Transverse colon (tissue), 3 donors: ENCODE results near the gene IMPDH1.

ENCODE experiments used
- POLR2A ChIP-seq: fragments of 450-650 bp; IDR thresholded peaks from one replicate; pipeline ENCODE4 v1.6.1; 2016; ENCODE audit warnings: antibody characterized with exemption, mild to moderate bottlenecking, moderate library complexity
- TF ChIP-seq, protein P1 (sequence below), 5 experiments: fragments of 200-600 bp in 3 of 5; fragments of 450-650 bp in 2 of 5; sonication (generic) in 3 of 5; IDR thresholded peaks; 1 replicate in 2 of 5; 2 replicates in 3 of 5; pipeline ENCODE4 v1.5.1; 2016 to 2017; ENCODE audit warnings: antibody characterized with exemption in 5 of 5, inconsistent platforms in 3 of 5, mild to moderate bottlenecking in 2 of 5, moderate library complexity in 1 of 5

DNA sequence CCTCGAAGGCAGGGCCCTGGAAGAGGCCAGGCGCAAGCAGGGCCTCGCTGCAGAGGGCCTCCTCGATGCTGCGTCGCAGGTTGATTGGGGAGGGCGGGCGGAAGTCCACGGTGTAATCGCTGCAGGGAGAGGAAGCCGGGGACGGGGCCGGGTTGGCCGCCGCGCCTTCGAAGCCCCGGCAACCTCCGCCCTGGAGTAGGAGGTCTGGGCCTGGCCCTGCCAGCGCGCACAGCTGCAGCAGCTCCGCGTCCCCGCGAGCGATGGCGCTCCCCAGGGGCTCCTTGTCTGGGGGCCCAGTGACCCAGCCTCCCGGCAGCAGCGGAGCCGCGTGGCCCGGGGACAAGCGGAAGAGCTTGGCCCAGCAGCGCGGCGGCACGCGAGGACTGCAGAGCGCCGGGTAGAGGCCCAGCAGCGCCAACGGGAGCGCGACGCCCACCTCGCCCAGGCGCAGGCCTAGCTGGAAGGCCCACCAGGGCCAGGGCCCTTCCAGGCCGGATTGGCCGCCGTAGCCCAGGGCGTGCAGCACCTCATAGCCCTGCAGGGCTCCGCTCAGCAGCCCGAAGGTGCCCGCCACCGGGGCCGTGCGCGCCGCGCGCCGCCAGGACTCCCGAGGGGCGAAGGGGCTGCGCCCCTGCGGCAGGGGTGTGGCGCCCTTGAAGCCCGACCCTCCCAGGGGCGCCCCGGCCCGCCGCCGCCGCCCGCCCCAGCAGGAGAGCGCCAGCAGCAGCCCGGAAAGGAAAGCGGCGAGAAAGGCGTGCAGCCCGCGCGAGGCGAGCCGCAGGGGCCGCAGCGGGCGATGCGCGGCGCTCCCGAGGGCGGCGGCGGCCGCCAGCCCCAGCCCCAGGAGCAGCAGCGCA lies 58.3 kb downstream of the IMPDH1 start:
- TF ChIP-seq, protein P1, sequence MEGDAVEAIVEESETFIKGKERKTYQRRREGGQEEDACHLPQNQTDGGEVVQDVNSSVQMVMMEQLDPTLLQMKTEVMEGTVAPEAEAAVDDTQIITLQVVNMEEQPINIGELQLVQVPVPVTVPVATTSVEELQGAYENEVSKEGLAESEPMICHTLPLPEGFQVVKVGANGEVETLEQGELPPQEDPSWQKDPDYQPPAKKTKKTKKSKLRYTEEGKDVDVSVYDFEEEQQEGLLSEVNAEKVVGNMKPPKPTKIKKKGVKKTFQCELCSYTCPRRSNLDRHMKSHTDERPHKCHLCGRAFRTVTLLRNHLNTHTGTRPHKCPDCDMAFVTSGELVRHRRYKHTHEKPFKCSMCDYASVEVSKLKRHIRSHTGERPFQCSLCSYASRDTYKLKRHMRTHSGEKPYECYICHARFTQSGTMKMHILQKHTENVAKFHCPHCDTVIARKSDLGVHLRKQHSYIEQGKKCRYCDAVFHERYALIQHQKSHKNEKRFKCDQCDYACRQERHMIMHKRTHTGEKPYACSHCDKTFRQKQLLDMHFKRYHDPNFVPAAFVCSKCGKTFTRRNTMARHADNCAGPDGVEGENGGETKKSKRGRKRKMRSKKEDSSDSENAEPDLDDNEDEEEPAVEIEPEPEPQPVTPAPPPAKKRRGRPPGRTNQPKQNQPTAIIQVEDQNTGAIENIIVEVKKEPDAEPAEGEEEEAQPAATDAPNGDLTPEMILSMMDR (IDR thresholded peaks at IDR 0.05): no peak
- TF ChIP-seq POLR2A: no peak
